H1 (cell line): ENCODE results near the gene CXCL11. TPM values are rescaled to one million over a fixed set of nuclear protein-coding genes. Genes with fewer than 3 reads are reported as not detected.

Experiments
- BCL11A ChIP-seq, 2 experiments: IDR thresholded peaks; one replicate each; pipeline ENCODE4 v1.6.1; 2011; ENCODE audit warnings: low read depth in 2 of 2, low read length in 2 of 2, mild to moderate bottlenecking in 2 of 2
- CHD2 ChIP-seq: IDR thresholded peaks from 2 replicates; pipeline ENCODE4 v1.6.1; 2012; ENCODE audit warnings: low read length, improper control_type of control experiment
- EGR1 ChIP-seq: IDR thresholded peaks from 2 replicates; pipeline ENCODE4 v1.6.1; 2011; ENCODE audit warnings: low read depth, low read length, borderline replicate concordance
- MAFK ChIP-seq: IDR thresholded peaks from 2 replicates; pipeline ENCODE4 v1.6.1; 2012; ENCODE audit warnings: low read depth, mild to moderate bottlenecking, improper control_type of control experiment, low read length
- NRF1 ChIP-seq: IDR thresholded peaks from 2 replicates; pipeline ENCODE4 v1.6.1; 2011; ENCODE audit warnings: mild to moderate bottlenecking, low read depth, low read length, improper control_type of control experiment
- POLR2A ChIP-seq, 2 experiments: IDR thresholded peaks; 1 replicate in 1 of 2; 2 replicates in 1 of 2; pipeline ENCODE4 v1.6.1; 2011; ENCODE audit warnings: low read depth in 2 of 2, low read length in 2 of 2, mild to moderate bottlenecking in 2 of 2; ENCODE audit errors: control extremely low read depth in 1 of 2
- POU5F1 ChIP-seq: IDR thresholded peaks from 2 replicates; pipeline ENCODE4 v1.6.1; 2011; ENCODE audit warnings: low read depth, mild to moderate bottlenecking, low read length, moderate library complexity
- SP1 ChIP-seq: IDR thresholded peaks from 2 replicates; pipeline ENCODE4 v1.6.1; 2011; ENCODE audit warnings: low read depth, low read length
- polyA plus RNA-seq, 7 experiments: library from polyadenylated mRNA; depleted of rRNA in 3 of 7; stranded (reverse) in 5 of 7; unstranded in 2 of 7; fragments of >200 nt in 5 of 7; fragments of 200-250 nt in 2 of 7; gene quantifications; 1 replicate in 5 of 7; 2 replicates in 1 of 7; 4 replicates in 1 of 7; pipeline versions ENCODE4 v1.2.1 to v1.2.3, GENCODE V29; 2011 to 2013; ENCODE audit warnings: missing spikeins in 2 of 7, mixed read lengths in 2 of 7
- total RNA-seq: library from RNA; stranded (reverse); fragmentation: NEBNext Ultra II Directional; extraction: Animal tissue kit (Norgen Biotek cat#: 25700); gene quantifications from 2 replicates; pipeline ENCODE4 v1.2.1, GENCODE V29; 2021
- TF ChIP-seq, protein P1 (sequence below): fragments of 300-600 bp; sonication (generic); IDR thresholded peaks from 2 replicates; pipeline ENCODE4 v1.7.1; 2012; ENCODE audit warnings: low read length, moderate library complexity, mild to moderate bottlenecking, inconsistent platforms; ENCODE audit not compliant: insufficient replicate concordance
- TF ChIP-seq, protein P2 (sequence below): IDR thresholded peaks from 2 replicates; pipeline ENCODE4 v1.6.1; 2012; ENCODE audit warnings: inconsistent platforms

CXCL11 gene
- total and polyA plus RNA-seq, 2 of the 8 experiments (the other 6 are each of a cell fraction or from before 2014, with no cell fraction given): 0.18 TPM; not detected in 1

GRCh38 chr4:76007089-76007862 is 28.6 kb downstream of the CXCL11 start, which contains the start of gene CXCL9 (continued):
- TF ChIP-seq, protein P1, sequence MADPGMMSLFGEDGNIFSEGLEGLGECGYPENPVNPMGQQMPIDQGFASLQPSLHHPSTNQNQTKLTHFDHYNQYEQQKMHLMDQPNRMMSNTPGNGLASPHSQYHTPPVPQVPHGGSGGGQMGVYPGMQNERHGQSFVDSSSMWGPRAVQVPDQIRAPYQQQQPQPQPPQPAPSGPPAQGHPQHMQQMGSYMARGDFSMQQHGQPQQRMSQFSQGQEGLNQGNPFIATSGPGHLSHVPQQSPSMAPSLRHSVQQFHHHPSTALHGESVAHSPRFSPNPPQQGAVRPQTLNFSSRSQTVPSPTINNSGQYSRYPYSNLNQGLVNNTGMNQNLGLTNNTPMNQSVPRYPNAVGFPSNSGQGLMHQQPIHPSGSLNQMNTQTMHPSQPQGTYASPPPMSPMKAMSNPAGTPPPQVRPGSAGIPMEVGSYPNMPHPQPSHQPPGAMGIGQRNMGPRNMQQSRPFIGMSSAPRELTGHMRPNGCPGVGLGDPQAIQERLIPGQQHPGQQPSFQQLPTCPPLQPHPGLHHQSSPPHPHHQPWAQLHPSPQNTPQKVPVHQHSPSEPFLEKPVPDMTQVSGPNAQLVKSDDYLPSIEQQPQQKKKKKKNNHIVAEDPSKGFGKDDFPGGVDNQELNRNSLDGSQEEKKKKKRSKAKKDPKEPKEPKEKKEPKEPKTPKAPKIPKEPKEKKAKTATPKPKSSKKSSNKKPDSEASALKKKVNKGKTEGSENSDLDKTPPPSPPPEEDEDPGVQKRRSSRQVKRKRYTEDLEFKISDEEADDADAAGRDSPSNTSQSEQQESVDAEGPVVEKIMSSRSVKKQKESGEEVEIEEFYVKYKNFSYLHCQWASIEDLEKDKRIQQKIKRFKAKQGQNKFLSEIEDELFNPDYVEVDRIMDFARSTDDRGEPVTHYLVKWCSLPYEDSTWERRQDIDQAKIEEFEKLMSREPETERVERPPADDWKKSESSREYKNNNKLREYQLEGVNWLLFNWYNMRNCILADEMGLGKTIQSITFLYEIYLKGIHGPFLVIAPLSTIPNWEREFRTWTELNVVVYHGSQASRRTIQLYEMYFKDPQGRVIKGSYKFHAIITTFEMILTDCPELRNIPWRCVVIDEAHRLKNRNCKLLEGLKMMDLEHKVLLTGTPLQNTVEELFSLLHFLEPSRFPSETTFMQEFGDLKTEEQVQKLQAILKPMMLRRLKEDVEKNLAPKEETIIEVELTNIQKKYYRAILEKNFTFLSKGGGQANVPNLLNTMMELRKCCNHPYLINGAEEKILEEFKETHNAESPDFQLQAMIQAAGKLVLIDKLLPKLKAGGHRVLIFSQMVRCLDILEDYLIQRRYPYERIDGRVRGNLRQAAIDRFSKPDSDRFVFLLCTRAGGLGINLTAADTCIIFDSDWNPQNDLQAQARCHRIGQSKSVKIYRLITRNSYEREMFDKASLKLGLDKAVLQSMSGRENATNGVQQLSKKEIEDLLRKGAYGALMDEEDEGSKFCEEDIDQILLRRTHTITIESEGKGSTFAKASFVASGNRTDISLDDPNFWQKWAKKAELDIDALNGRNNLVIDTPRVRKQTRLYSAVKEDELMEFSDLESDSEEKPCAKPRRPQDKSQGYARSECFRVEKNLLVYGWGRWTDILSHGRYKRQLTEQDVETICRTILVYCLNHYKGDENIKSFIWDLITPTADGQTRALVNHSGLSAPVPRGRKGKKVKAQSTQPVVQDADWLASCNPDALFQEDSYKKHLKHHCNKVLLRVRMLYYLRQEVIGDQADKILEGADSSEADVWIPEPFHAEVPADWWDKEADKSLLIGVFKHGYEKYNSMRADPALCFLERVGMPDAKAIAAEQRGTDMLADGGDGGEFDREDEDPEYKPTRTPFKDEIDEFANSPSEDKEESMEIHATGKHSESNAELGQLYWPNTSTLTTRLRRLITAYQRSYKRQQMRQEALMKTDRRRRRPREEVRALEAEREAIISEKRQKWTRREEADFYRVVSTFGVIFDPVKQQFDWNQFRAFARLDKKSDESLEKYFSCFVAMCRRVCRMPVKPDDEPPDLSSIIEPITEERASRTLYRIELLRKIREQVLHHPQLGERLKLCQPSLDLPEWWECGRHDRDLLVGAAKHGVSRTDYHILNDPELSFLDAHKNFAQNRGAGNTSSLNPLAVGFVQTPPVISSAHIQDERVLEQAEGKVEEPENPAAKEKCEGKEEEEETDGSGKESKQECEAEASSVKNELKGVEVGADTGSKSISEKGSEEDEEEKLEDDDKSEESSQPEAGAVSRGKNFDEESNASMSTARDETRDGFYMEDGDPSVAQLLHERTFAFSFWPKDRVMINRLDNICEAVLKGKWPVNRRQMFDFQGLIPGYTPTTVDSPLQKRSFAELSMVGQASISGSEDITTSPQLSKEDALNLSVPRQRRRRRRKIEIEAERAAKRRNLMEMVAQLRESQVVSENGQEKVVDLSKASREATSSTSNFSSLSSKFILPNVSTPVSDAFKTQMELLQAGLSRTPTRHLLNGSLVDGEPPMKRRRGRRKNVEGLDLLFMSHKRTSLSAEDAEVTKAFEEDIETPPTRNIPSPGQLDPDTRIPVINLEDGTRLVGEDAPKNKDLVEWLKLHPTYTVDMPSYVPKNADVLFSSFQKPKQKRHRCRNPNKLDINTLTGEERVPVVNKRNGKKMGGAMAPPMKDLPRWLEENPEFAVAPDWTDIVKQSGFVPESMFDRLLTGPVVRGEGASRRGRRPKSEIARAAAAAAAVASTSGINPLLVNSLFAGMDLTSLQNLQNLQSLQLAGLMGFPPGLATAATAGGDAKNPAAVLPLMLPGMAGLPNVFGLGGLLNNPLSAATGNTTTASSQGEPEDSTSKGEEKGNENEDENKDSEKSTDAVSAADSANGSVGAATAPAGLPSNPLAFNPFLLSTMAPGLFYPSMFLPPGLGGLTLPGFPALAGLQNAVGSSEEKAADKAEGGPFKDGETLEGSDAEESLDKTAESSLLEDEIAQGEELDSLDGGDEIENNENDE: no peak
- TF ChIP-seq NRF1 (no peak), EGR1 (no peak), CHD2 (no peak), POLR2A (IDR thresholded peaks at IDR 0.05; ENCODE audit: control extremely low read depth in 1 of 2, low read depth in 2 of 2, low read length in 2 of 2) (no peak), BCL11A (IDR thresholded peaks at IDR 0.05; ENCODE audit: low read depth in 2 of 2, low read length in 2 of 2) (no peak), POU5F1 (no peak), SP1 (no peak), MAFK (no peak)
- TF ChIP-seq, protein P2, sequence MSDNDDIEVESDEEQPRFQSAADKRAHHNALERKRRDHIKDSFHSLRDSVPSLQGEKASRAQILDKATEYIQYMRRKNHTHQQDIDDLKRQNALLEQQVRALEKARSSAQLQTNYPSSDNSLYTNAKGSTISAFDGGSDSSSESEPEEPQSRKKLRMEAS: no peak
